Psoas muscle (tissue), 8 donors: ENCODE results near the gene SYNRG. TPM values are rescaled to one million over a fixed set of nuclear protein-coding genes. Genes with fewer than 3 reads are reported as not detected.

Source experiments
- ATAC-seq, 4 donors: fragments of 200-7000 bp; cut with Tn5 transposase; one replicate each; pipeline ENCODE4 v1.9.1; 2020; ENCODE audit warnings: moderate library complexity in 3 of 4, mild to moderate bottlenecking in 2 of 4
- DNase-seq, 2 donors: peaks; one replicate each; pipeline ENCODE4 v3.0.0-alpha.2; 2020
- H3K27ac ChIP-seq: fragments of 200-600 bp; one replicate; pipeline ENCODE4 v1.8.0; 2022
- H3K27me3 ChIP-seq, 3 donors: fragments of 200-600 bp in 1 of 3; one replicate each; pipeline versions ENCODE4 v1.6.1 to v1.8.0; 2013 to 2022; ENCODE audit warnings: low read length in 2 of 3, mild to moderate bottlenecking in 2 of 3, moderate library complexity in 1 of 3; ENCODE audit not compliant: insufficient read depth in 3 of 3
- H3K36me3 ChIP-seq, 2 donors: fragments of 200-600 bp in 1 of 2; one replicate each; pipeline versions ENCODE4 v1.6.1 to v1.8.0; 2013 to 2022; ENCODE audit warnings: low read depth in 1 of 2, mild to moderate bottlenecking in 1 of 2, moderate library complexity in 1 of 2; ENCODE audit not compliant: insufficient read depth in 1 of 2
- H3K4me1 ChIP-seq: fragments of 200-600 bp; one replicate; pipeline ENCODE4 v1.8.0; 2022
- H3K4me3 ChIP-seq: fragments of 200-600 bp; one replicate; pipeline ENCODE4 v1.8.0; 2022; ENCODE audit warnings: mild to moderate bottlenecking
- H3K9me3 ChIP-seq: fragments of 200-600 bp; one replicate; pipeline ENCODE4 v1.8.0; 2022
- CTCF ChIP-seq: fragments of 200-600 bp; IDR thresholded peaks from one replicate; pipeline ENCODE4 v1.8.0; 2022; ENCODE audit warnings: antibody characterized with exemption
- WGBS, 3 donors: extraction: QIAGEN DNeasy Blood & Tissue Kit; methylation state at CpG; one replicate each; pipeline versions ENCODE4 v1.1.6 to v1.1.7; 2013; 5-methylcytosine and 5-hydroxymethylcytosine counted together
- intact Hi-C, 2 donors: fragments of 100-400 bp; cut with DNase I; formaldehyde crosslinking; loops; one replicate each; pipeline versions ENCODE4 v1.11.0 to v1.14.2; 2022
- polyA plus RNA-seq, 3 donors: library from polyadenylated mRNA; stranded (reverse); fragments of 200-250 nt; gene quantifications; one replicate each; pipeline ENCODE4 v1.2.3, GENCODE V29; 2013
- total RNA-seq, 4 donors: library from RNA; stranded (reverse); fragmentation: NEBNext Ultra II Directional in 2 of 4; extraction: Animal tissue kit (Norgen Biotek cat#: 25700) in 2 of 4; gene quantifications; one replicate each; pipeline versions ENCODE4 v1.2.1 to v1.2.4, GENCODE V29; 2021 to 2023
- donor health status: healthy with polysubstance abuse.
- donor health status: DM: no; HTN: no; CAD: no; lungs with moderate emphysema.
- donor health status: Bipolar disorder and iron deficiency.
- donor health status: healthy.
- donor health status: DM: yes; HTN: yes; CAD: no.
- donor health status: DM: no; HTN: no; CAD: no.
- donor health status: DM: no; HTN: no; CAD: no.
- donor health status: DM: yes; HTN: yes; CAD: no.

Gene SYNRG
- total and polyA plus RNA-seq, 7 donors, result 5.1 to 43.1 (median 30.3) TPM

GRCh38 chr17:37571674-37572073 is 37.5 kb downstream of the SYNRG start:
- Histone ChIP-seq H3K27me3 (no peaks in the 10 kb centered on the region), H3K36me3 (peaks cover 11 to 100% of the 10 kb centered on the region in 2 donors), H3K4me1 (no peaks in the 10 kb centered on the region), H3K4me3 (no peak overlapping the region), H3K27ac (no peak overlapping the region), H3K9me3 (peaks cover 7% of the 10 kb centered on the region)
- TF ChIP-seq CTCF, result no peak
- no peak for DNase-seq
- no peak for ATAC-seq
- WGBS, 3 donors, result 70 to 82% (median 71%) methylated on average over 3 of the region's 3 CpGs
- intact Hi-C loops, result loop anchor here in 1 of 2 donors (10.0 kb wide), 1 partner anchor 53 kb away; no protein-coding TSS in a partner anchor

GRCh38 chr17:37570527-37571093 is 38.6 kb downstream of the SYNRG start:
- Histone ChIP-seq H3K4me3 (no peak overlapping the region), H3K27me3 (no peaks in the 10 kb centered on the region), H3K4me1 (no peaks in the 10 kb centered on the region), H3K36me3 (peaks cover 11 to 92% of the 10 kb centered on the region in 2 donors), H3K9me3 (peaks cover 7% of the 10 kb centered on the region), H3K27ac (no peak overlapping the region)
- TF ChIP-seq CTCF, result peak; percentile 29
- intact Hi-C loops, result loop anchor here in 1 of 2 donors (10.0 kb wide), 1 partner anchor 54 kb away; no protein-coding TSS in a partner anchor
- WGBS, 3 donors, result 93 to 96% (median 95%) methylated on average over 8 of the region's 8 CpGs
- DNase-seq (peak in 1 of 2 donors; percentile 37), ATAC-seq (peak; percentile 39 to 85 (median 82))

GRCh38 chr17:37568350-37569053 is 40.7 kb downstream of the SYNRG start:
- intact Hi-C loops, result no loop called here
- no peak overlapping the region for H3K4me3 ChIP-seq
- no peak for ATAC-seq
- H3K9me3 ChIP-seq, result no peaks in the 10 kb centered on the region
- H3K27ac ChIP-seq, result no peak overlapping the region
- no peaks in the 10 kb centered on the region for H3K4me1 ChIP-seq
- 94 to 97% (median 96%) methylated on average over 2 of the region's 2 CpGs for WGBS, 3 donors
- no peaks in the 10 kb centered on the region for H3K27me3 ChIP-seq
- DNase-seq, result no peak
- TF ChIP-seq CTCF, result no peak
- H3K36me3 ChIP-seq, result peaks cover 4 to 86% of the 10 kb centered on the region in 2 donors

GRCh38 chr17:37567538-37567937 is 41.7 kb downstream of the SYNRG start:
- intact Hi-C loops, result no loop called here
- Histone ChIP-seq H3K4me1 (no peaks in the 10 kb centered on the region), H3K4me3 (no peak overlapping the region), H3K9me3 (no peaks in the 10 kb centered on the region), H3K27me3 (no peaks in the 10 kb centered on the region), H3K27ac (no peak overlapping the region), H3K36me3 (peaks cover 4 to 84% of the 10 kb centered on the region in 2 donors)
- no peak for DNase-seq
- TF ChIP-seq CTCF, result no peak
- ATAC-seq, result no peak
- WGBS, 3 donors, result 89 to 90% (median 89%) methylated on average over 4 of the region's 4 CpGs
